ENCODE measurements around the gene PLAAT4.

GRCh38 chr11:63590024-63590788, 53.6 kb downstream of the PLAAT4 start:
- TF ChIP-seq CTCF (IDR thresholded peaks at IDR 0.05; ENCODE audit: low read depth, low read length) (no peak), POLR2A (IDR thresholded peaks at IDR 0.05; ENCODE audit: extremely low read depth, insufficient read length) (no peak)
